Astrocyte (in vitro differentiated cells and primary cell): ENCODE results near the gene DUSP6. TPM values are rescaled to one million over a fixed set of nuclear protein-coding genes. Genes with fewer than 3 reads are reported as not detected.

Experiments
- DNase-seq: peaks from one replicate; pipeline ENCODE4 v3.0.0-alpha.2; 2010; ENCODE audit warnings: low read depth
- FAIRE-seq: peaks from 2 replicates; lab custom pipeline; 2011; peaks lifted over from hg19 to GRCh38; lab: Jason Lieb, UNC
- H2AFZ ChIP-seq: 2 replicates; pipeline ENCODE4 v1.6.0; 2012; ENCODE audit warnings: low read depth, low read length, inconsistent platforms
- H3K27ac ChIP-seq: 2 replicates; pipeline ENCODE4 v1.5.1; 2011; ENCODE audit warnings: low read depth, low read length, inconsistent platforms
- H3K27me3 ChIP-seq: 2 replicates; pipeline ENCODE4 v1.6.0; 2011; ENCODE audit warnings: low read length, inconsistent platforms; ENCODE audit not compliant: insufficient read depth
- H3K36me3 ChIP-seq: 2 replicates; pipeline ENCODE4 v1.5.1; 2011; ENCODE audit warnings: low read length, inconsistent platforms; ENCODE audit not compliant: insufficient read depth
- H3K4me1 ChIP-seq: 2 replicates; pipeline ENCODE4 v1.5.1; 2011; ENCODE audit warnings: low read length, inconsistent platforms; ENCODE audit not compliant: insufficient read depth
- H3K4me2 ChIP-seq: 2 replicates; pipeline ENCODE4 v1.6.0; 2012; ENCODE audit warnings: low read length, inconsistent platforms
- H3K4me3 ChIP-seq: 2 replicates; pipeline ENCODE4 v1.5.1; 2011; ENCODE audit warnings: low read depth, mild to moderate bottlenecking, low read length, inconsistent platforms; ENCODE audit not compliant: insufficient read depth
- H3K79me2 ChIP-seq: 2 replicates; pipeline ENCODE4 v1.6.0; 2012; ENCODE audit warnings: mild to moderate bottlenecking, low read length, inconsistent platforms; ENCODE audit not compliant: insufficient read depth
- H3K9ac ChIP-seq: 2 replicates; pipeline ENCODE4 v1.6.0; 2012; ENCODE audit warnings: mild to moderate bottlenecking, low read length, inconsistent platforms
- H3K9me3 ChIP-seq: 2 replicates; pipeline ENCODE4 v1.5.1; 2012; ENCODE audit warnings: low read depth, mild to moderate bottlenecking, low read length, inconsistent platforms; ENCODE audit not compliant: insufficient read depth
- H4K20me1 ChIP-seq: 2 replicates; pipeline ENCODE4 v1.6.0; 2012; ENCODE audit warnings: low read length, inconsistent platforms; ENCODE audit not compliant: insufficient read depth
- H3K27ac Mint-ChIP-seq: one replicate; pipeline ENCODE4 v1.8.0; 2021; ENCODE audit warnings: mild to moderate bottlenecking, mixed read lengths; ENCODE audit not compliant: unreplicated experiment
- H3K27me3 Mint-ChIP-seq: one replicate; pipeline ENCODE4 v1.8.0; 2021; ENCODE audit warnings: low read depth, mixed read lengths; ENCODE audit not compliant: unreplicated experiment
- H3K36me3 Mint-ChIP-seq: one replicate; pipeline ENCODE4 v1.8.0; 2021; ENCODE audit warnings: low read depth, mixed read lengths; ENCODE audit not compliant: unreplicated experiment
- H3K4me1 Mint-ChIP-seq: one replicate; pipeline ENCODE4 v1.8.0; 2021; ENCODE audit warnings: low read depth, mixed read lengths; ENCODE audit not compliant: unreplicated experiment
- H3K4me3 Mint-ChIP-seq: one replicate; pipeline ENCODE4 v1.8.0; 2021; ENCODE audit warnings: mild to moderate bottlenecking, moderate library complexity, mixed read lengths; ENCODE audit not compliant: unreplicated experiment
- H3K9me3 Mint-ChIP-seq: one replicate; pipeline ENCODE4 v1.8.0; 2021; ENCODE audit warnings: mild to moderate bottlenecking, mixed read lengths; ENCODE audit not compliant: unreplicated experiment
- EZH2 ChIP-seq: IDR thresholded peaks from 2 replicates; pipeline ENCODE4 v1.6.1; 2012; ENCODE audit warnings: mild to moderate bottlenecking, low read length, inconsistent platforms; ENCODE audit not compliant: insufficient read depth
- total RNA-seq: library from RNA; stranded (reverse); gene quantifications from 2 replicates; pipeline ENCODE4 v1.2.1, GENCODE V29; 2021
- TF ChIP-seq, protein P1 (sequence below): IDR thresholded peaks from 2 replicates; pipeline ENCODE4 v1.5.1; 2011; ENCODE audit warnings: low read depth, mild to moderate bottlenecking, inconsistent platforms, low read length, moderate library complexity; ENCODE audit not compliant: insufficient read depth

DUSP6 gene
- total RNA-seq, 1 donor from 2014 or later = 63.0 TPM

DNA sequence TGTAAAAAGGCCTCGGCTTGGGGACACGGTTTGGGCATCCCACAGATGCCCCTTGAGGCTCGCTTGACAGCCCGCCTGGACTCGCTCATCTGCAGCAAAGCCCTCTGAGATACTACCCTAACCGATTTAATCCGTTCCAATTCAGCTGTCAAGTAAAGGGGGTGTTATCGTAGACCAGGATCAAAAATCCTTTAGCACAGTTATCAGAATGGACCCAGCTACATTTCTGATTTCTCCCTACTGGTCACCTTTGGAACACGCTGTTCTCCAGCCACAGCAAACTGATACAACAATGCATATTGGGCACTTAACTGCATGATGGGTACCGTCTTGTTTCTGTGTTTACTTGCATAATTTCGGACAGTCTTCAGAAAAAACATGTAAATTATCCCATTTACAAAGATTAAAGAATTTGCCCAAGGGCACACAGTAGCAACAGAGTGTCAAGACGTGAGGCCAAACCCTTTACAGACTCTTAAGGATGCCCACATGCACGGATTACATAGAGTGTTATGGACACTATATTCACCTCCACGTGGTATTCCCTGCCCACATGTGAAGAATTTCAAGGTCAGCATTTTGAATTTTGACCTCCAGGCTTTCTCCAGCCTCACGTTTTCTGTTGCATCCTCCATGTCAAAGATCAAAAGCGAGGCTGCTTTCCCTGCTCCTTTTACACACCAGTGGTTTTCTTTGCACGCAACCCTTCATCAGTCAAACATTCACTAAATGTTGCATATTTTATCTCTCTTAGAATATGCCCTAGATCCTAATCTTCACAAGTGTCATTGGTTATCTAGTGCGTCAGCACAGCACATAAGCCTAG lies 3.2 kb upstream of the DUSP6 start:
- Mint-ChIP-seq H3K4me1 (peaks cover 15% of the 10 kb centered on the region), H3K27me3 (no peaks in the 10 kb centered on the region), H3K36me3 (peaks cover 3% of the 10 kb centered on the region), H3K4me3 (peak overlapping the region; percentile 99), H3K9me3 (peaks cover 1% of the 10 kb centered on the region), H3K27ac (peak overlapping the region; percentile 99)
- no peaks in the 10 kb centered on the region for H3K27me3 ChIP-seq
- H3K79me2 ChIP-seq = peaks cover 36% of the 10 kb centered on the region
- no peak for TF ChIP-seq EZH2
- TF ChIP-seq, protein P1, sequence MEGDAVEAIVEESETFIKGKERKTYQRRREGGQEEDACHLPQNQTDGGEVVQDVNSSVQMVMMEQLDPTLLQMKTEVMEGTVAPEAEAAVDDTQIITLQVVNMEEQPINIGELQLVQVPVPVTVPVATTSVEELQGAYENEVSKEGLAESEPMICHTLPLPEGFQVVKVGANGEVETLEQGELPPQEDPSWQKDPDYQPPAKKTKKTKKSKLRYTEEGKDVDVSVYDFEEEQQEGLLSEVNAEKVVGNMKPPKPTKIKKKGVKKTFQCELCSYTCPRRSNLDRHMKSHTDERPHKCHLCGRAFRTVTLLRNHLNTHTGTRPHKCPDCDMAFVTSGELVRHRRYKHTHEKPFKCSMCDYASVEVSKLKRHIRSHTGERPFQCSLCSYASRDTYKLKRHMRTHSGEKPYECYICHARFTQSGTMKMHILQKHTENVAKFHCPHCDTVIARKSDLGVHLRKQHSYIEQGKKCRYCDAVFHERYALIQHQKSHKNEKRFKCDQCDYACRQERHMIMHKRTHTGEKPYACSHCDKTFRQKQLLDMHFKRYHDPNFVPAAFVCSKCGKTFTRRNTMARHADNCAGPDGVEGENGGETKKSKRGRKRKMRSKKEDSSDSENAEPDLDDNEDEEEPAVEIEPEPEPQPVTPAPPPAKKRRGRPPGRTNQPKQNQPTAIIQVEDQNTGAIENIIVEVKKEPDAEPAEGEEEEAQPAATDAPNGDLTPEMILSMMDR = peak; percentile 42
- peak overlapping the region; percentile 79 for H2AFZ ChIP-seq
- H3K36me3 ChIP-seq = no peaks in the 10 kb centered on the region
- peaks cover 15% of the 10 kb centered on the region for H4K20me1 ChIP-seq
- H3K4me2 ChIP-seq = peak overlapping the region; percentile 94
- FAIRE-seq (no peak), DNase-seq (no peak)
- peak overlapping the region; percentile 88 for H3K9ac ChIP-seq
- peak overlapping the region; percentile 93 for H3K27ac ChIP-seq
- peaks cover 26% of the 10 kb centered on the region for H3K4me1 ChIP-seq
- peak overlapping the region; percentile 63 for H3K4me3 ChIP-seq
- no peaks in the 10 kb centered on the region for H3K9me3 ChIP-seq

DNA sequence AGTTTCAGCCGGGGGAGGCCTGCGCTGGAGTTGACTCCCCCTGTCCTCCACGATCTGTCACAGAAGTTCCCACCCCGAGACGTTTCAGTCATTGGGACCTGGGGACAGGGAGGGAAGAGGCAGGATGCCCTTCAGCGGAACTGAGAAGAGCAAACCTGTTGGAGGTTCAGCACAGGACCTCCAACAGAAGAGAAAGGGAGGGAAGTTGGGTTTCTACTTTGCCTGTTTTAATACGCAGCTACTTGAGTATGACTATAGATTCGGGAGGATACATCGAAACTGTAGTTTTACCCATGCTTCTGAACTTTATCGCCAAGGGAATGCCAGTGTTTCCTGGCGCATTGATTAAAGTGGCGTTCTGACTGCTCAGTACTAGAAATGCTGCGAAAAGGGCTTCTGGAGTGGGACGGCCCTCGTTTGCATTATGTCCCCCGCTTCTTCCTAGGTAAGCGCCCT lies 2.3 kb upstream of the DUSP6 start:
- FAIRE-seq (no peak), DNase-seq (no peak)
- H3K4me1 ChIP-seq = peaks cover 29% of the 10 kb centered on the region
- no peaks in the 10 kb centered on the region for H3K27me3 ChIP-seq
- peak overlapping the region; percentile 88 for H3K9ac ChIP-seq
- TF ChIP-seq, protein P1 = no peak
- no peaks in the 10 kb centered on the region for H3K27me3 Mint-ChIP-seq
- peak overlapping the region; percentile 99 for H3K27ac Mint-ChIP-seq
- peak overlapping the region; percentile 99 for H3K4me3 Mint-ChIP-seq
- peaks cover 1% of the 10 kb centered on the region for H3K9me3 Mint-ChIP-seq
- peaks cover 4% of the 10 kb centered on the region for H3K36me3 Mint-ChIP-seq
- peak overlapping the region; percentile 93 for H3K27ac ChIP-seq
- H3K4me2 ChIP-seq = peak overlapping the region; percentile 94
- H3K4me3 ChIP-seq = peak overlapping the region; percentile 63
- H2AFZ ChIP-seq = peak overlapping the region; percentile 79
- H4K20me1 ChIP-seq = peaks cover 23% of the 10 kb centered on the region
- H3K79me2 ChIP-seq = peaks cover 44% of the 10 kb centered on the region
- H3K36me3 ChIP-seq = peaks cover 2% of the 10 kb centered on the region
- H3K9me3 ChIP-seq = no peaks in the 10 kb centered on the region
- H3K4me1 Mint-ChIP-seq = peaks cover 15% of the 10 kb centered on the region
